ENCODE measurements around the gene TTC23.

The TTC23 gene

GRCh38 chr15:99275061-99275460 lies 25.7 kb upstream of the TTC23 start:
- no peaks in the 10 kb centered on the region for H3K27me3 ChIP-seq (ENCODE audit: control insufficient read depth in 1 of 2, insufficient read depth in 2 of 2, low read length in 2 of 2)

DNA sequence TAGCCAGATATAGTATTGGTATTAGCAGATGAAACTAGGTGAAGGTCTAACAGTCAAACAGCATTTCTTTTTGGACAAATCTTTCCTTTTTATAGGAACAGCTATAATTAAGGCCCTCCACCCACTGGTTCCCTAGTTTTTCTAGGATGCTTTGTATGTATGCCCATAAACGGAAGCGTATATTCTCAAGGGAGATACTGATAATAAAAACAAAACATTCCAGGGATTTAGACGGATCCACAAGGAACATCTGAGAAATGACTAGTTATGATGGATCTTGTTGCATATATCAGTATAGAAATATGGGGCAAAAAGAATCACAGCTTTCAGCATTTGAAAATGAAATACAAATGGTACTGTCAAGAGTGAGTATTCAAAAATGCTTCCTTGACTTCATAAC lies 24.4 kb upstream of the TTC23 start:
- no peaks in the 10 kb centered on the region for H3K36me3 ChIP-seq (ENCODE audit: control insufficient read depth in 1 of 2, insufficient read depth in 2 of 2, low read length in 2 of 2)
- H3K9me3 ChIP-seq (ENCODE audit: control insufficient read depth in 1 of 2, low read length in 2 of 2): no peaks in the 10 kb centered on the region
- H3K27me3 ChIP-seq (ENCODE audit: control insufficient read depth in 1 of 2, insufficient read depth in 2 of 2, low read length in 2 of 2): no peaks in the 10 kb centered on the region
- no peak overlapping the region for H3K27ac ChIP-seq (ENCODE audit: low read depth, low read length)
- H3K4me1 ChIP-seq (ENCODE audit: control insufficient read depth in 1 of 2, insufficient read depth in 2 of 2, low read length in 2 of 2): no peaks in the 10 kb centered on the region
- no peak overlapping the region for H3K4me3 ChIP-seq (ENCODE audit: low read depth in 1 of 2, low read length in 2 of 2)
- no peak overlapping the region for H3K9ac ChIP-seq (ENCODE audit: low read depth in 1 of 2, low read length in 2 of 2)

More at GRCh38 chr15:99275061-99275460, 25.7 kb upstream of the TTC23 start:
- Histone ChIP-seq H3K4me3 (ENCODE audit: low read depth in 1 of 2, low read length in 2 of 2) (no peak overlapping the region), H3K9ac (ENCODE audit: low read depth in 1 of 2, low read length in 2 of 2) (no peak overlapping the region), H3K4me1 (ENCODE audit: control insufficient read depth in 1 of 2, insufficient read depth in 2 of 2, low read length in 2 of 2) (no peaks in the 10 kb centered on the region), H3K36me3 (ENCODE audit: control insufficient read depth in 1 of 2, insufficient read depth in 2 of 2, low read length in 2 of 2) (no peaks in the 10 kb centered on the region), H3K9me3 (ENCODE audit: control insufficient read depth in 1 of 2, low read length in 2 of 2) (no peaks in the 10 kb centered on the region), H3K27ac (ENCODE audit: low read depth, low read length) (no peak overlapping the region)

DNA sequence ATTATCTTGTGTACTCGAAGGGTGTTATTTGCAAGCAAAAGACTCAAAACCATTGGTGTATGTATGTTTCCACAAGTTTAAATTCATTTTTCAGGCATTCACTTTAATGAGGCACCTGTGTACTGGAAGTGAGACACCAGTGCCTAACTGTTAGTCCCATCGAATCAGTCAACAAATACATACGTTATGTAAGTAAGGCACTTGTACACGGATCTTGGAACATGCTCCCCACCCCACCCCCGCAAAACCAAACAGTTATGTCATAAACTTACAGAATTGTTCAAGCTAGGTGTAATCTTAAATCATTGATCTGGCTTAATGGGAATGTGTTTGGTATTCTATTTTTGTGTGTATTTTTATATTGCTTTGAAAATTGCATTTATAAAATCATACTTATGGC lies 19.1 kb upstream of the TTC23 start:
- Histone ChIP-seq H3K27me3 (ENCODE audit: control insufficient read depth in 1 of 2, insufficient read depth in 2 of 2, low read length in 2 of 2) (no peaks in the 10 kb centered on the region), H3K4me3 (ENCODE audit: low read depth in 1 of 2, low read length in 2 of 2) (peak overlapping the region in 1 of 2 donors; percentile 4), H3K36me3 (ENCODE audit: control insufficient read depth in 1 of 2, insufficient read depth in 2 of 2, low read length in 2 of 2) (no peaks in the 10 kb centered on the region), H3K9ac (ENCODE audit: low read depth in 1 of 2, low read length in 2 of 2) (no peak overlapping the region), H3K27ac (ENCODE audit: low read depth, low read length) (no peak overlapping the region), H3K4me1 (ENCODE audit: control insufficient read depth in 1 of 2, insufficient read depth in 2 of 2, low read length in 2 of 2) (peaks cover 6 to 20% of the 10 kb centered on the region in 2 donors), H3K9me3 (ENCODE audit: control insufficient read depth in 1 of 2, low read length in 2 of 2) (no peaks in the 10 kb centered on the region)

DNA sequence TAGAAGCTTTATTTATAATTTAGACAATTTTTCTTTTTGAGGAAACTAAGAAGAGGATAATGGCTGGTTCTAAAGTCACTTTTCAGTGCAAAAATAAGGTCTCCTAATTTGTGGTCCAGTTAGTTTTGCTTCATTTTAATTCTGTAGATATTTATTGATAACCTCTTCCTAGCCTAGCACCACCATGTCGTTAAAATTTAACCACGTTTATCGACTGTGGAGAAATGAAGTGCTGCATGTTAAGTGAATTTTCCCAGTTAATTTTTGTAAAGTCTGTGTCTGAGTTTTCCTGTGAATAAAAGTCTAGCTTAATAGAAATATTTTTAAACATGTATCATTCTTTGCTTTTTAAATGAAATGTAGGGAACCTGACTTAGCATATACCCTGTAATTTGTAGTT lies 18.6 kb upstream of the TTC23 start:
- Histone ChIP-seq H3K9ac (ENCODE audit: low read depth in 1 of 2, low read length in 2 of 2) (no peak overlapping the region), H3K27ac (ENCODE audit: low read depth, low read length) (no peak overlapping the region), H3K9me3 (ENCODE audit: control insufficient read depth in 1 of 2, low read length in 2 of 2) (no peaks in the 10 kb centered on the region), H3K4me1 (ENCODE audit: control insufficient read depth in 1 of 2, insufficient read depth in 2 of 2, low read length in 2 of 2) (peaks cover 6 to 20% of the 10 kb centered on the region in 2 donors), H3K36me3 (ENCODE audit: control insufficient read depth in 1 of 2, insufficient read depth in 2 of 2, low read length in 2 of 2) (no peaks in the 10 kb centered on the region), H3K4me3 (ENCODE audit: low read depth in 1 of 2, low read length in 2 of 2) (peak overlapping the region in 1 of 2 donors; percentile 4), H3K27me3 (ENCODE audit: control insufficient read depth in 1 of 2, insufficient read depth in 2 of 2, low read length in 2 of 2) (no peaks in the 10 kb centered on the region)

- Histone ChIP-seq H3K4me1 (ENCODE audit: control insufficient read depth in 1 of 2, insufficient read depth in 2 of 2, low read length in 2 of 2) (peaks cover 6 to 20% of the 10 kb centered on the region in 2 donors), H3K4me3 (ENCODE audit: low read depth in 1 of 2, low read length in 2 of 2) (no peak overlapping the region), H3K9ac (ENCODE audit: low read depth in 1 of 2, low read length in 2 of 2) (peak overlapping the region in 1 of 2 donors; percentile 9), H3K36me3 (ENCODE audit: control insufficient read depth in 1 of 2, insufficient read depth in 2 of 2, low read length in 2 of 2) (peaks cover 0 to 5% of the 10 kb centered on the region in 2 donors), H3K9me3 (ENCODE audit: control insufficient read depth in 1 of 2, low read length in 2 of 2) (no peaks in the 10 kb centered on the region), H3K27me3 (ENCODE audit: control insufficient read depth in 1 of 2, insufficient read depth in 2 of 2, low read length in 2 of 2) (no peaks in the 10 kb centered on the region), H3K27ac (ENCODE audit: low read depth, low read length) (no peak overlapping the region)
Measured at GRCh38 chr15:99265541-99266070, 16.2 kb upstream of the TTC23 start.

DNA sequence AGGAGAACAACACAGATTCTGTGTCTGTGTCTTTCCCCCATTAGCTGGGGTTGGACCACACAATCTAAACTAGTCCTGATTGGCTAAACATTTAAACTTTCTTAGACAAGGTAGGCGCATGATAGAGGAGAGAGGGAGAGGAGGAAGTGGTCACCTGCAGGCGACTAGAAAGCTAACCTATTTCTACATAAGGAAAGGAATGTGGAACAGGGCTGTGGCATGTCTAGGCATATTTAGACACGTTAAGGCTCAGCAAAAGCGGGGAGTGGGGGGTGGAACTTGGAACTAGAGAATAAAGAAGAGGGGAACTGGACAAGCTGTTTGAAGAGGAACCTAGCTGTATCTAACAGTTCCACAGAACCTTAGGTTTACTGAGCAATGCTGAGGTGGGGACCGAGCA lies 14.7 kb upstream of the TTC23 start:
- Histone ChIP-seq H3K4me1 (ENCODE audit: control insufficient read depth in 1 of 2, insufficient read depth in 2 of 2, low read length in 2 of 2) (peaks cover 6 to 20% of the 10 kb centered on the region in 2 donors), H3K36me3 (ENCODE audit: control insufficient read depth in 1 of 2, insufficient read depth in 2 of 2, low read length in 2 of 2) (peaks cover 0 to 5% of the 10 kb centered on the region in 2 donors), H3K4me3 (ENCODE audit: low read depth in 1 of 2, low read length in 2 of 2) (no peak overlapping the region), H3K9ac (ENCODE audit: low read depth in 1 of 2, low read length in 2 of 2) (no peak overlapping the region), H3K27me3 (ENCODE audit: control insufficient read depth in 1 of 2, insufficient read depth in 2 of 2, low read length in 2 of 2) (no peaks in the 10 kb centered on the region), H3K9me3 (ENCODE audit: control insufficient read depth in 1 of 2, low read length in 2 of 2) (no peaks in the 10 kb centered on the region), H3K27ac (ENCODE audit: low read depth, low read length) (no peak overlapping the region)

- Histone ChIP-seq H3K36me3 (ENCODE audit: control insufficient read depth in 1 of 2, insufficient read depth in 2 of 2, low read length in 2 of 2) (peaks cover 0 to 8% of the 10 kb centered on the region in 2 donors), H3K4me1 (ENCODE audit: control insufficient read depth in 1 of 2, insufficient read depth in 2 of 2, low read length in 2 of 2) (peaks cover 18 to 21% of the 10 kb centered on the region in 2 donors), H3K27me3 (ENCODE audit: control insufficient read depth in 1 of 2, insufficient read depth in 2 of 2, low read length in 2 of 2) (no peaks in the 10 kb centered on the region), H3K27ac (ENCODE audit: low read depth, low read length) (no peak overlapping the region), H3K4me3 (ENCODE audit: low read depth in 1 of 2, low read length in 2 of 2) (peak overlapping the region in 1 of 2 donors; percentile 29), H3K9ac (ENCODE audit: low read depth in 1 of 2, low read length in 2 of 2) (no peak overlapping the region), H3K9me3 (ENCODE audit: control insufficient read depth in 1 of 2, low read length in 2 of 2) (no peaks in the 10 kb centered on the region)
Measured at GRCh38 chr15:99257107-99257750, 7.8 kb upstream of the TTC23 start.

GRCh38 chr15:99253381-99254090 lies 4.2 kb upstream of the TTC23 start:
- H3K4me3 ChIP-seq (ENCODE audit: low read depth in 1 of 2, low read length in 2 of 2): peak overlapping the region; percentile 20 to 46
- H3K9ac ChIP-seq (ENCODE audit: low read depth in 1 of 2, low read length in 2 of 2): peak overlapping the region in 1 of 2 donors; percentile 13
- no peak overlapping the region for H3K27ac ChIP-seq (ENCODE audit: low read depth, low read length)
- H3K4me1 ChIP-seq (ENCODE audit: control insufficient read depth in 1 of 2, insufficient read depth in 2 of 2, low read length in 2 of 2): peaks cover 21 to 24% of the 10 kb centered on the region in 2 donors
- H3K36me3 ChIP-seq (ENCODE audit: control insufficient read depth in 1 of 2, insufficient read depth in 2 of 2, low read length in 2 of 2): peaks cover 0 to under 1% of the 10 kb centered on the region in 2 donors
- no peaks in the 10 kb centered on the region for H3K9me3 ChIP-seq (ENCODE audit: control insufficient read depth in 1 of 2, low read length in 2 of 2)
- no peaks in the 10 kb centered on the region for H3K27me3 ChIP-seq (ENCODE audit: control insufficient read depth in 1 of 2, insufficient read depth in 2 of 2, low read length in 2 of 2)

DNA sequence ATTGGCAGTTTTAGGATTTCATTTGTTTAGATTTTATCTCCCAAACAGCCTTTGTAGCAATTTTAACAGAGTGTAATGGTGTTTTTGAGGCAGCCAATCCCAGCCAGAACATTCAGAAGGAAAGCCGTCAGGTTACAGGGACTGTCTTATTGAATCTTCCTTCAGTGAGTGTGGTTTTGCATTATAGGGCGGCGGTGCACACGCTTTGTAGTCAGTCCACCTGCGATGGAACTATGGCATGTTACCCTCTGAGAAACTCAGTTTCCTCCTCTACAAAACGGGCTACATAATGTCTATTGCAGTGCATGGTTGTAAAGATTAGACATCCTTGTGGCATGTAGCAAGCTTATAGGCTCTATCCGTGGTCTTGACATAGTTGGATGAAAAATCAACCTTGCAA lies 2.9 kb upstream of the TTC23 start:
- H3K9ac ChIP-seq (ENCODE audit: low read depth in 1 of 2, low read length in 2 of 2): peak overlapping the region; percentile 73 to 86
- H3K36me3 ChIP-seq (ENCODE audit: control insufficient read depth in 1 of 2, insufficient read depth in 2 of 2, low read length in 2 of 2): no peaks in the 10 kb centered on the region
- H3K4me3 ChIP-seq (ENCODE audit: low read depth in 1 of 2, low read length in 2 of 2): peak overlapping the region; percentile 84 to 85
- H3K27me3 ChIP-seq (ENCODE audit: control insufficient read depth in 1 of 2, insufficient read depth in 2 of 2, low read length in 2 of 2): no peaks in the 10 kb centered on the region
- no peaks in the 10 kb centered on the region for H3K9me3 ChIP-seq (ENCODE audit: control insufficient read depth in 1 of 2, low read length in 2 of 2)
- H3K27ac ChIP-seq (ENCODE audit: low read depth, low read length): no peak overlapping the region
- peaks cover 29 to 30% of the 10 kb centered on the region in 2 donors for H3K4me1 ChIP-seq (ENCODE audit: control insufficient read depth in 1 of 2, insufficient read depth in 2 of 2, low read length in 2 of 2)
